CD4-positive, alpha-beta T cell (primary cell): ENCODE data around the gene WBP1. TPM values are rescaled to one million over a fixed set of nuclear protein-coding genes. Genes with fewer than 3 reads are reported as not detected.

Source experiments
- ATAC-seq: fragments of 200-7000 bp; cut with Tn5 transposase; one replicate; pipeline ENCODE4 v1.10.0; 2022; ENCODE audit warnings: mild to moderate bottlenecking; ENCODE audit not compliant: poor library complexity
- CTCF ChIA-PET: fragments of 350-600 bp; sonication (Branson Sonifier 250); formaldehyde crosslinking; loops from one replicate; lab custom pipeline; 2021; ENCODE audit warnings: antibody characterized with exemption, inconsistent platforms; lab: Charles Lee
- POLR2A ChIA-PET: fragments of 350-600 bp; sonication (Branson Sonifier 250); formaldehyde crosslinking; loops from one replicate; lab custom pipeline; 2021; ENCODE audit warnings: antibody characterized with exemption, inconsistent platforms; lab: Charles Lee
- DNase-seq, 14 experiments: peaks; one replicate each; pipeline ENCODE4 v3.0.0-alpha.2; 2013 to 2020; ENCODE audit warnings: mixed read lengths in 2 of 14
- H3K27ac ChIP-seq, 2 donors: one replicate each; pipeline versions ENCODE4 v1.5.1 to v1.7.0; 2013; ENCODE audit warnings: low read length in 2 of 2, low read depth in 1 of 2, mild to moderate bottlenecking in 1 of 2
- H3K27me3 ChIP-seq, 2 experiments: 1 replicate in 1 of 2; 2 replicates in 1 of 2; pipeline versions ENCODE4 v1.6.1 to v1.7.0; 2013; ENCODE audit warnings: low read length in 2 of 2, control low read depth in 1 of 2, mild to moderate bottlenecking in 1 of 2, moderate library complexity in 1 of 2; ENCODE audit not compliant: insufficient read depth in 2 of 2, control insufficient read depth in 1 of 2
- H3K36me3 ChIP-seq: one replicate; pipeline ENCODE4 v1.6.1; 2013; ENCODE audit warnings: low read length, control low read depth; ENCODE audit not compliant: insufficient read depth
- H3K4me1 ChIP-seq: one replicate; pipeline ENCODE4 v1.6.1; 2013; ENCODE audit warnings: low read length, control low read depth; ENCODE audit not compliant: insufficient read depth
- H3K4me3 ChIP-seq: one replicate; pipeline ENCODE4 v1.5.1; 2013; ENCODE audit warnings: mild to moderate bottlenecking, low read length, moderate library complexity
- H3K9me3 ChIP-seq, 2 experiments: 1 replicate in 1 of 2; 2 replicates in 1 of 2; pipeline versions ENCODE4 v1.6.1 to v1.7.0; 2013; ENCODE audit warnings: low read length in 2 of 2, mild to moderate bottlenecking in 2 of 2, control low read depth in 1 of 2, moderate library complexity in 1 of 2; ENCODE audit not compliant: control insufficient read depth in 1 of 2, insufficient read depth in 1 of 2
- H3K27ac Mint-ChIP-seq: one replicate; pipeline ENCODE4 v1.8.0; 2020; ENCODE audit warnings: mixed read lengths
- H3K27me3 Mint-ChIP-seq: one replicate; pipeline ENCODE4 v1.8.0; 2021; ENCODE audit warnings: mixed read lengths
- H3K36me3 Mint-ChIP-seq: one replicate; pipeline ENCODE4 v1.8.0; 2021; ENCODE audit warnings: low read depth, mixed read lengths
- H3K4me1 Mint-ChIP-seq: one replicate; pipeline ENCODE4 v1.8.0; 2021; ENCODE audit warnings: low read depth, mixed read lengths
- H3K4me3 Mint-ChIP-seq: one replicate; pipeline ENCODE4 v1.8.0; 2020; ENCODE audit warnings: mild to moderate bottlenecking, mixed read lengths
- H3K9me3 Mint-ChIP-seq: one replicate; pipeline ENCODE4 v1.8.0; 2020; ENCODE audit warnings: mixed read lengths
- CTCF ChIP-seq: fragments of 200-600 bp; IDR thresholded peaks from one replicate; pipeline ENCODE4 v1.8.0; 2022; ENCODE audit warnings: antibody characterized with exemption, mild to moderate bottlenecking
- intact Hi-C, 2 experiments: fragments of 100-400 bp; cut with DNase I in 1 of 2; cut with micrococcal nuclease in 1 of 2; formaldehyde crosslinking; loops; one replicate each; pipeline versions ENCODE4 v1.15.1 to v1.9.0; 2023 to 2025; cut with DNase I, micrococcal nuclease
- total RNA-seq, 174 experiments: library from RNA in 2 of 174; stranded (reverse) in 2 of 174; gene quantifications; one replicate each; pipeline ENCODE4 v1.2.3 and lab custom pipeline; 2021 to 2026

Gene WBP1
- total RNA-seq, 2 experiments from 2014 or later, result 79.1 to 80.5 TPM

- no peaks in the 10 kb centered on the region for H3K9me3 Mint-ChIP-seq
- peaks cover 49% of the 10 kb centered on the region for H3K4me1 ChIP-seq
These were observed 49.1 kb downstream of the WBP1 start, which contains the start of gene PCGF1 for GRCh38 chr2:74507145-74507925. Gene PCGF1 (minus strand): TSS chr2:74507695. CDS start chr2:74507668, 27 bp downstream.

GRCh38 chr2:74507926-74508520, 49.8 kb downstream of the WBP1 start:
- Histone ChIP-seq H3K27me3 (peaks cover 25 to 39% of the 10 kb centered on the region in 2 experiments), H3K4me3 (peak overlapping the region; percentile 92), H3K27ac (peak overlapping the region; percentile 98), H3K4me1 (peaks cover 43% of the 10 kb centered on the region), H3K36me3 (peaks cover 18% of the 10 kb centered on the region), H3K9me3 (peaks cover 0 to 11% of the 10 kb centered on the region in 2 experiments)
- peak overlapping the region; percentile 100 for H3K4me3 Mint-ChIP-seq
- H3K27ac Mint-ChIP-seq, result peak overlapping the region; percentile 97
- H3K9me3 Mint-ChIP-seq, result no peaks in the 10 kb centered on the region
- peaks cover 55% of the 10 kb centered on the region for H3K4me1 Mint-ChIP-seq
- DNase-seq, result peak in 4 of 14 experiments; percentile 11 to 57 (median 38)
- ATAC-seq, result no peak
- no peak for TF ChIP-seq CTCF
- peaks cover 75% of the 10 kb centered on the region for H3K27me3 Mint-ChIP-seq
- peaks cover 37% of the 10 kb centered on the region for H3K36me3 Mint-ChIP-seq
- ChIA-PET CTCF (interaction anchor here (0.9 to 1.4 kb wide), 3 partner anchors 21 to 25 kb away, joined by 3 to 6 read pairs (median 6); partner anchors contain the start of genes AUP1, CCDC142, HTRA2 and TTC31), POLR2A (interaction anchor here (1.1 to 4.4 kb wide), 10 partner anchors 8 to 50 kb away, joined by 3 to 23 read pairs (median 6); partner anchors contain the start of genes AUP1, CCDC142, HTRA2 and MRPL53)
- intact Hi-C loops, result loop anchor here (1.0 to 2.0 kb wide), 2 partner anchors 21 to 51 kb away; partner anchors contain the start of genes AUP1 (in 2 of the 2) and HTRA2 (in 2 of the 2)

More at GRCh38 chr2:74507145-74507925, 49.1 kb downstream of the WBP1 start, which contains the start of gene PCGF1:
- peak within 1 kb of the TSS; percentile 97 for H3K27ac Mint-ChIP-seq
- H3K36me3 Mint-ChIP-seq, result peaks cover 37% of the 10 kb centered on the region
- ChIA-PET POLR2A (interaction anchor here (0.8 to 4.4 kb wide), 12 partner anchors 9 to 116 kb away, joined by 3 to 23 read pairs (median 6); partner anchors contain the start of genes AUP1, CCDC142, HTRA2 and MRPL53), CTCF (interaction anchor here (0.6 to 1.6 kb wide), 5 partner anchors 22 to 115 kb away, joined by 3 to 8 read pairs (median 5); partner anchors contain the start of genes AUP1, CCDC142, HTRA2 and TTC31)
- DNase-seq, result peak; percentile 97 to 100 (median 98)
- ATAC-seq, result peak; percentile 95
- no peak for TF ChIP-seq CTCF
- Histone ChIP-seq H3K4me3 (peak within 1 kb of the TSS; percentile 92), H3K27me3 (peaks cover 25 to 41% of the 10 kb centered on the region in 2 experiments), H3K27ac (peak within 1 kb of the TSS; percentile 98), H3K36me3 (peaks cover 18% of the 10 kb centered on the region), H3K9me3 (peaks cover 0 to 13% of the 10 kb centered on the region in 2 experiments)
- intact Hi-C loops, result loop anchor here in 1 of 2 experiments (1.0 kb wide), 1 partner anchor 22 kb away; the partner anchor contains the start of genes AUP1 and HTRA2
- H3K4me3 Mint-ChIP-seq, result peak within 1 kb of the TSS; percentile 100
- H3K4me1 Mint-ChIP-seq, result peaks cover 62% of the 10 kb centered on the region
- peaks cover 75% of the 10 kb centered on the region for H3K27me3 Mint-ChIP-seq

GRCh38 chr2:74510272-74510671, 52.0 kb downstream of the WBP1 start:
- DNase-seq, result no peak
- Histone ChIP-seq H3K36me3 (peaks cover 8% of the 10 kb centered on the region), H3K27ac (no peak overlapping the region), H3K27me3 (peaks cover 29 to 43% of the 10 kb centered on the region in 2 experiments), H3K4me1 (peaks cover 53% of the 10 kb centered on the region), H3K9me3 (peaks cover 0 to 24% of the 10 kb centered on the region in 2 experiments), H3K4me3 (no peak overlapping the region)
- ChIA-PET POLR2A (interaction anchor here (1.0 to 4.4 kb wide), 6 partner anchors 12 to 52 kb away, joined by 3 to 23 read pairs (median 4); partner anchors contain the start of genes AUP1, HTRA2, MOGS and MRPL53), CTCF (interaction anchor here (0.8 to 1.6 kb wide), 3 partner anchors 10 to 22 kb away, joined by 3 to 6 read pairs (median 3); no protein-coding TSS in a partner anchor)
- TF ChIP-seq CTCF, result no peak
- H3K4me3 Mint-ChIP-seq, result peak overlapping the region; percentile 3
- intact Hi-C loops, result no loop called here
- H3K9me3 Mint-ChIP-seq, result no peaks in the 10 kb centered on the region
- H3K4me1 Mint-ChIP-seq, result peaks cover 37% of the 10 kb centered on the region
- H3K27me3 Mint-ChIP-seq, result peaks cover 67% of the 10 kb centered on the region
- no peak overlapping the region for H3K27ac Mint-ChIP-seq
- ATAC-seq, result no peak
- peaks cover 25% of the 10 kb centered on the region for H3K36me3 Mint-ChIP-seq
